ENCODE results near the gene LRRC58.
"Not testable (repeated sequence)": the region's sequence is repeated elsewhere in the genome, so short reads cannot be mapped to it uniquely, and the experiment has no call there.

Gene LRRC58

DNA sequence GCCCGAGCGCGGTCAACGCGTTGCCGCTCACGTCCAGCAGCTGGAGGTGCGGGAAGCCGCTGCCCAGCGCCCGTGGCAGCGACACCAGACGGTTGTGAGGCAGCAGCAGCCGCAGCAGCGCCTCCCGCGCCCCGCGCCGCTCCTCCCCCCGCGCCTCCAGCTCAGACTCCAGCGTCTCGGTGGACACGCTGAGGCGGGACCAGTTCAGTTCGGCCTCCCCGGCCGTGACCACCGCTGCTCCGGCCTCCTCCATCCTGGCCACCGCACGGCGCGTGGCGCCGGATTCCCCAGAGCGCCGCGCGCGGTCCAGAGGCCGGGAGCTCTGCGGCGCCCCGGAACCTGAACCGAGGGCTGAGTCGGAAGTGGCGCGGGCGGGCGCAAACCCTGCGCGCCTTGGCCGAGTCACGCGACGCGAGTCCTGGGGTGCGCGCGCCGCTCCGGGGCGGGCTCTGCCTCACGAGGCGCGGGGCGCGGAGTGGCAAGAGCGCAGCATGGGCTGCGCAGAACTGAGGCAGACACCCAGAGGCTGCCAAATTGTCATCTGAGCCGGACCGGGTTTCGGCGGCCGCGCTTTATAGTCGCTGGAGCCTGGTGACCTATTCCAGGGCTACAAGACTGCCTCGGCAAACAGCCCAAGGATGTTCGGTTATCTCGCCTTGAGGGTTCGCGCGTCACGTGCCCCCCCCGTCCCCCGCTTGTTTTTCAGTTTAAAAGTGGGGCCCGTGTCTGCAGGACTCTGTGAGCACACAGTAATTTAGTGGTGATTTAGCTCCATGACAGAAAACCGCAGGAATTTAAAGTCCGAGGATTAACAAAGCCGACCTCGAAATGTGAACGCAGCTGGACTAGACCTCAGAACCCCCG is at the start of gene LRRC58:
Gene LRRC58, minus strand, starts transcription at position 364 of the 864 bp plus-strand sequence. Its CDS starts 111 bp downstream, at position 253.
- peak; percentile 94 to 98 (median 98) for DNase-seq

GRCh38 chr3:120396469-120396868 is 47.3 kb upstream of the LRRC58 start:
- no peak for DNase-seq

GRCh38 chr3:120394347-120394746 is 45.2 kb upstream of the LRRC58 start:
- DNase-seq: no peak

GRCh38 chr3:120393761-120394160 is 44.6 kb upstream of the LRRC58 start:
- DNase-seq: no peak

GRCh38 chr3:120393243-120393642 is 44.1 kb upstream of the LRRC58 start:
- no peak for DNase-seq

DNA sequence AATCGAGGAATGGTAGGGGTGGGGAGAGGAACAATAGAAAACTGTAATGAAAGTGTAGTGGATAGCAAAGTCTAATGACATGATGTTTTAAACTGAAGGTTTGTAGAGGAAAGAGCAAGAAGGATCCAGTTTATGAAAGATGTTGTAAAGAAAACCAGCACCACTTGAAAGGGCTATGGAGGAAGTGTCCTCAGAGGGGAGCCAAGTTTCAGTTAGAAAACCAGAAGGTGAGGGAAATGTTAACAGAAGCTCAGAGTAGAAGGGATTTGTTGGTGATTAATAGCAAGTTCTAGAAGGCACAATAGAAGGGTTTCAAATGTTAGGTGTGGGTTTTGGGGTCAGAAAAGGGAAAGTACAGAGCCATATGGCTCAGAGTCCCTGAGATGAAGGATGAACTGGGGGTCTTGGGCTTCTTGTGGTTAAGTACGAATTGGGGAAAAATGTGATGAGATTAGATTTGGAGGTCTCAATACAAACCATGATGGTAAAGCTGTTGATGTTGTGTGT is 33.8 kb upstream of the LRRC58 start:
- DNase-seq: no peak

- no peak for DNase-seq
Observed at GRCh38 chr3:120381503-120381902, 32.3 kb upstream of the LRRC58 start.

DNA sequence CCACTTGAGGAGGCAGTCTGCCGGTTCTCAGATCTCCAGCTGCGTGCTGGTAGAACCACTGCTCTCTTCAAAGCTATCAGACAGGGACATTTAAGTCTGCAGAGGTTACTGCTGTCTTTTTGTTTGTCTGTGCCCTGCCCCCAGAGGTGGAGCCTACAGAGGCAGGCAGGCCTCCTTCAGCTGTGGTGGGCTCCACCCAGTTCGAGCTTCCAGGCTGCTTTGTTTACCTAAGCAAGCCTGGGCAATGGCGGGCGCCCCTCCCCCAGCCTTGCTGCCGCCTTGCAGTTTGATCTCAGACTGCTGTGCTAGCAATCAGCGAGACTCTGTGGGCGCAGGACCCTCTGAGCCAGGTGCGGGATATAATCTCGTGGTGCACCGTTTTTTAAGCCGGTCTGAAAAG is 28.8 kb upstream of the LRRC58 start:
- not testable (repeated sequence) for DNase-seq

- DNase-seq: no peak
Observed at GRCh38 chr3:120370463-120370862, 21.3 kb upstream of the LRRC58 start.

- no peak for DNase-seq
Observed at GRCh38 chr3:120369037-120369467, 19.9 kb upstream of the LRRC58 start.

GRCh38 chr3:120368172-120368571 is 19.0 kb upstream of the LRRC58 start:
- DNase-seq: no peak

GRCh38 chr3:120364821-120365220 is 15.7 kb upstream of the LRRC58 start:
- no peak for DNase-seq

- DNase-seq: no peak
Observed at GRCh38 chr3:120364101-120364500, 14.9 kb upstream of the LRRC58 start.

DNA sequence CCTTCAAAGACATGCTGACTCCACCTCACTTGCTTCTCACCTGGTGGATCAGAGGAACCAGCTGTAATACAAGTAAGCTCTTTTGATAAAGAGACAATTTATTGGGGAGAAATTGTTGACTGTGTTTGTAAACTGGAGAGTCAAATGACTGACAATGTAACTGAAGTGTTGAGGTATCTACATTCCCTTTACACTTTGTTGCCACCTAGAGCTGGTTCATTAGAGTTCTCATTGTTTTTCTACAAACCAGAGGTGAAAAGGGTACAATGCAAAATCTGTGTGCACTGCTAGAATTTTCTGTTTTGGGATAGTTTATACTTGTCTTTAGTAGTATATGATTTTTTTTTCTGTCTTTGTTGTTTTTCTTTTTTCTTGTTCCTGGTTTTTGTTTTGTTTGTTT is 8.7 kb upstream of the LRRC58 start:
- DNase-seq: no peak

DNA sequence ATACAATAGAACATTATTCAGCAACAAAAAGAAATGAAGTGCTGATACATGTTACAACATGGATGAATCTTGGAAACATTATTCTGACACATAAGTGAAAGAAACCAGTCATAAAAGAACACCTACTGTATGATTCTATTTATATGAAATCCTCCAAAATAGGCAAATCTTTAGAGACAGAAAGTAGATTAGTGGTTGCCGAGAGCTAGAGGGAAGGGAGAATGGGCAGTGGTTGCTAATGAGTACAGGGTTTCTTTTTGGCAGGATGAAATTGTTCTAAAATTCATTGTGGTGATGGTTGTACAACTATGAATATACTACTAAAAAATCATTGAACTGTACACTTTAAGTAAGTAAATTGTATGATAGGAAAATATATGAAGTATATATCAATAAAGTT is 6.3 kb upstream of the LRRC58 start:
- DNase-seq: no peak

GRCh38 chr3:120353463-120353862 is 4.3 kb upstream of the LRRC58 start:
- no peak for DNase-seq

DNA sequence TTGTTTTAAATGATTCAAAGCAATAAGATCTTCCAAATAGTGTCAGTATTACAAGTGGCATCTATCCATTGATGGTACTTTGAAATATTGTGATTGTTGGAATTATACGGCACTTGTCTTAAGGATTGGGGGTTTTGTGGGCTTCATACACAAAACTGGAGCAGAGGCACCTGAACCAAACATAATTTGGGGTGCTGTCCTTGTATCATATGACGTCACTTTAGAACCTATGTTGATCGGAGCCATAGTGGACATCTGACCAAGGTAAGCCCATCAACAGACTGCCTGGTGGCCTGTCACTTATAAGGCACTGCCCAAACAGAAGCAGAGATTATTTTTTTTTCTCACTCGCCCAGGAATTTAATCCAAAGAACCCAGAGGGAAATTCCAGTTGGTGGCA is 2.9 kb upstream of the LRRC58 start:
- no peak for DNase-seq

DNA sequence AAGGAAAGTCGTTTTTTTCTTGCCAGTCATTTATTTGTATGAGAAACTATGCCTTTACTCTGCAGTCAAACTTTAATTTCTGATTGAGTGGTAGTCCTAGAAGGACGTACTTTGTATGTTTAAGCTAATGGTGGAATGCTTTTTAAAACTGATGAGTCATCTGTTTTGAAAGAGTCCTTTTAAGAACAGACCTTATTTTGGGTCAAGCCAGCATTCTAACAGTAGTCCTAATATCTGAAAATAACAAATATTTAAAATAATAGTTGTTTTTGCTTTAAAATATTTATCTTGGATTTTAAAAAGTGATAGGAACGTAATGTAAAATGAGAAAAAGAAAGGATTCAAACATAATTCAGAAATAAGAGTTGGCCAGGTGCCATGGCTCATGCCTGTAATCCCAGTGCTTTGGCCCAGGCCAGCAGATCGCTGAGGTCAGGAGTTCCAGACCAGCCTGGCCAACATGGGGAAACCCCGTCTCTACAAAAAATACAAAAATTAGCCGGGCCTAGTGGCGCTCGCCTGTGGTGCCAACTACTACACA is 1.3 kb upstream of the LRRC58 start:
- DNase-seq: peak; percentile 35 to 47 (median 45)

DNA sequence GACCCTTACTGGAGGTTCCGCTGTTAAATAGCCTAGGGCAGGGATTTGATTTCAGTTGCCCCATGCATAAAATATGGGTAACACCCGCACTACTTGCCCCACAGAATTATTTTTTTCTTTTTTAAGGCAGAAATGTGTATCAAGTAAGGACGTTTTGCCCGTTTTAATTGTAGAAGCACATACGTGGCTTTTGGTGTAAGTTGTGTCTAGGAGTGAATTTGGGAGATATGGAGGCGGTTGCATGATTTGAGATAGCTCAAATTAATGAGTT is 636 bp upstream of the LRRC58 start:
- DNase-seq: peak in 2 of 3 donors; percentile 20

- peak; percentile 30 to 48 (median 35) for DNase-seq
Observed at GRCh38 chr3:120348065-120348990, 826 bp downstream of the LRRC58 start.

DNA sequence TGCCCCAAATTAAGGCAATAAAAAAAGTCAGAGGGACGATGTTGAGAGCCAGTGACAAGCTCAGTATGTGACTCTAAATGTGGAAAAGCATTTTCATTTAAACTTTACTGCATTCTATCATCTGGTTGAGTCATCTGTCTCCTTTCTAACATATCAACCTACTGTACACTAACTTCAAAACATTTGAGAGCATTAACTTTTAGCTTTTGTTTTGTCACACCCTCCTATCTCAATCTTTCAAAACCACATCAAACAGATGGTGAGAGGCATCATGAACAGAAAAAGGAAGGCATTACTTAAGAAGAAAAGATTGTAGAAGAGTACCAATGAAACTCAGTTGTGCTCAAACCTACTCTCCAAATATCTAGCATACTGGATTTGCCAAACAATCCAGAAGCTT is 4.8 kb downstream of the LRRC58 start:
- no peak for DNase-seq

DNA sequence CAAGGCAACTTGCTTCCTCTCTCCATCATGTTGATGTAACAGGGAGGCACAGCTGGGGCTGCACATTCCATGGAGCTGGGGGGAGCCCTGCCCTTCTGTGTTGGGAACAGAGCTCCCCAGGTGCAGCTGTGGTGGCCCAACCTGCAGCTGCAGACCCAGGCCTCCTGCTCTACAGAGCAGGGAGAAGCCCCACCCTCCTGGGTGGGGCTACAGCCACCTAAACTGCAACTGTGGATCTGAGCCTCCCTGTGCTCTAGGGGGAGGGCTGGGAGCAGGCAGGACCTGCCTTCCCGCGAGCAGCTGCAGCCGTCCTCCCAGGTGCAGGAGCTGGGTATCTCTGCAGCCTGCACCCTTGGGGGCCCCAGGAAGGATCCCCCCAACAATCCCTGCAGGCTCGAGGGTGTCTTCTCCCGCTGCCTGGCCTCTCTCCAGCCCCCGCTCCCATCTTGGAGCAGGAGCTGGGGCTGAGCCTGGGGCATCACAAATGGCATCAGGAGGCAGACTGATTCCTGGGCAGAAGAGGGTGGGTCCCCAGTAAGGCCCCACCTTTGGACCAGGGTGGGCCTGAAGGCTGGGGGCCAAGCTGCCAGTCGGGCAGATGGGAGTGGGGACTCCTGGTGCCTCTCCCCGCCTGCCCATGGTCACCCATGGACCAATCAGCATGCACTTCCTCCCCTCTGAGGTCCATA is 7.4 kb downstream of the LRRC58 start:
- DNase-seq: no peak

DNA sequence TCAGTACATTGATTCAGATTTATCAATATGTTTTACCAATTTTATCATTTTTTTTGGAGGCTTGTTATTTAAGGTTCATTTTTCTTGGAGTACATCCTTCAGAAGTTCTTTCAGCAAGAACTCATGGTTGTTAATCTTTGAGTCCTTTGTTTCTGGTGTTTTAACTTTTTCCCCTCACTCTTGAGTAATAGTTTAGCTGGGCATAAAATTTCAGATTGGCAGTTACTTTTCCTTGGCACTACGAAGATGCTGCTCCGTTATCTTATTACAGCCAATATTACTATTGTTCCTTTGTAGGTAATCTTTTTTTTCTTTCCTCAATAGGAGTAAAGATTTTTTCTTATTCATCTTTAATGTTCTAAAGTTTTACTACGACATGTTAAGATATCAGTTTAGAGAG is 9.8 kb downstream of the LRRC58 start:
- DNase-seq: no peak
